Measurements from ENCODE around the gene ALKBH2.

Gene ALKBH2
- total RNA-seq = 5.6 to 14.5 reads per million in 2 donors

- peak; percentile 93 for DNase-seq
Measured at GRCh38 chr12:109093022-109093918, at the start of gene ALKBH2. Gene ALKBH2 (minus strand): TSS chr12:109093472. CDS start chr12:109092786, 686 bp downstream.

DNA sequence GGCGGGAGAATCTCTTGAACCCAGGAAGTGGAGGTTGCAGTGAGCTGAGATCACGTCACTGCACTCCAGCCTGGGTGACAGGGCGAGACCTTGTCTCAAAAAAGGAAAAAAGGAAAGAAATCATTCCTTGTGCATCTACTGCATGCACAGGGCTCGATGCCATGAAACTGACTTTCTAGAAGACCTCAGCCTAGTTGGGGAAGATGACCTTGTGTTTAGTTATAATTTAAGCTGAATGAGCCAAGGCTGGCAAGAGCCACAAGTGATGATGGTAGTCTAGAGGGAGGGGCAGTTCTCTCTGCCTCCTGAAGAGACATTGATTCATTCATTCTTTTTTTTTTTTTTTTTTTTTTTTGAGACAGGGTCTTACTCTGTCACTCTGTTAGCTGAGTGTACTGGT, 47.3 kb upstream of the ALKBH2 start:
- DNase-seq = no peak

- no peak for DNase-seq
Measured at GRCh38 chr12:109139791-109140190, 46.5 kb upstream of the ALKBH2 start.

DNA sequence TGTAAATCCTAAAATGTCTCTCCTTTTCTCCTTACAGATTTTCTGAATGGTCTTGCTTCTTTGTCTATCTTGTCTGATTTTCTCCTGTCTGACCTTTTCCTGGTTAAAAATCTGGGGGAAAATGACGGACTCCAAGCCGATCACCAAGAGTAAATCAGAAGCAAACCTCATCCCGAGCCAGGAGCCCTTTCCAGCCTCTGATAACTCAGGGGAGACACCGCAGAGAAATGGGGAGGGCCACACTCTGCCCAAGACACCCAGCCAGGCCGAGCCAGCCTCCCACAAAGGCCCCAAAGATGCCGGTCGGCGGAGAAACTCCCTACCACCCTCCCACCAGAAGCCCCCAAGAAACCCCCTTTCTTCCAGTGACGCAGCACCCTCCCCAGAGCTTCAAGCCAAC, 46.1 kb upstream of the ALKBH2 start:
- no peak for DNase-seq

- DNase-seq = no peak
Measured at GRCh38 chr12:109137055-109137454, 43.8 kb upstream of the ALKBH2 start.

DNA sequence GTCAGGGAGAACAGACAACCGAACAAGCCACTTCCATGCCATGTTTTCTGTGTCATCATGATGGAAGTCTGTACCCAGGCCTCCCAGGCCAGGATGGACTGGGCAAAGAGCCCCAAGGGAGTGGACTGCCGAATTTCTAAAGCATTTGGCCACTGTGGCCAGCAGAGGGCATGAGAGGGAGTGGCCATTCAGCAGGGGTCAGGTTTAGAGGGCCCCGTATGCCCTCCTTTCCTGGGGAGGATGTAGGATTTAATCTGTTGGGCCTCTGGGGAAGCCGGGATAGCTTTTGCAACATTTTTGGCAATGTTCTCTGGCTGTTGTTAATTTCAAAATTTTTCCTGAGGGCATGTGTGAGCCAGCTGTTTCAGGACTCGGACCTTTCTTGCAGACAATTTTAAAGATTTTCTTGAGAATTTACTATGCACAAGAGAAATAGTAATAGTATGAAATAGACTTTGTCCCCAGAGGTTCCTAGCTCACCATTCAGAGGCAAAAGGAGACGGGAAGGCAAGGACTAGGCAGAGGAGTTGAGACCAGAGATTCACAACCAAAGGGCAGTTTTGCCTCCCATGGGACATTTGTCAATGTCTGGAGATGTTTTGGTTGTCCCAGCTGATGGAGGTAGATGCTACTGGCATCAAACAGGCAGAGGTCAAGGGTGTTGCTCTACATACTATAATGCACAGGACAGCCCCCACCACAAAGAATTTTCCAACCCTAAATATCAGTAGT, 41.1 kb upstream of the ALKBH2 start:
- no peak for DNase-seq

DNA sequence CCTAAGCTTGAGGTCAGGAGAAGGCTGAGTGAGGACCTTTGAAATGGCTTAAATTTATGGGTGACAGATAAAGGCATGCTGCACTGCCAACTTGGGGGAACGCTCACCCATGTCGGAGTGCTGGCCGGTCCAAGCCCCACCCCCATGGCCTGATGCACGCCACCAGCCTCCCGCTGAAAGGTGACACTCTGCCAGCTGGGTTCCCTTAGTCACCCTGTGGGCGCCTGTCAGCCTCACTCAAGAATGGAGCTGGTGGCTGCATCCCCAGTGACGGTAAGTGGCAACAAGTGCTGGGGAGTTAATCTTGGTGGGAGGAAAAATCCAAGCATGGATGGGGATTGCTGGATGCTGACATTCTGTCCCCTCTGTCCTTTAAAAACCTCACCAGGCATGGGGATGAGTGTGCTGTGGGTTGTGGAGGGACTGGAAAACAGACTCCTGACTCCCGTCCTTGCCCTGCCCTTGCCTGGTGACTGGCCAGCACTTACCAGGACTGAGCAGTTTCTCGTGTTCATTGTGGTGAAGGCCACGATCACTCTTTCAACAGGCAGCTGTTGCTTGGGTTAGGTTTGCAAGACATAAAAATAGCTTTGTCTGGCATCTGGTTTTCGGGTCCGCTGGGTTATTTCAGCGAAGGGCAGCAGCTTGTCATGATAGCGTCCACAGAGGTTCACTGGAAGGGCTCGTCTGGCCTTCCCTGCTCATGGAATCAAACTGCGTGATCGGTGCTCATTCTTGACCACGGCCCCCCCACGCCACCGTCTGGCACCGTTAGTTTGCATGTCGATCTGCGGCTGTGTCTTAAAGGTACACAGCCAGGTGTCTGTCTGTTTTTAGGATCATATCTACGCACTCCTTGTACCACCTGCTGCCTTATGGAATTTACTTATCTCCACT, 38.1 kb upstream of the ALKBH2 start:
- no peak for DNase-seq

DNA sequence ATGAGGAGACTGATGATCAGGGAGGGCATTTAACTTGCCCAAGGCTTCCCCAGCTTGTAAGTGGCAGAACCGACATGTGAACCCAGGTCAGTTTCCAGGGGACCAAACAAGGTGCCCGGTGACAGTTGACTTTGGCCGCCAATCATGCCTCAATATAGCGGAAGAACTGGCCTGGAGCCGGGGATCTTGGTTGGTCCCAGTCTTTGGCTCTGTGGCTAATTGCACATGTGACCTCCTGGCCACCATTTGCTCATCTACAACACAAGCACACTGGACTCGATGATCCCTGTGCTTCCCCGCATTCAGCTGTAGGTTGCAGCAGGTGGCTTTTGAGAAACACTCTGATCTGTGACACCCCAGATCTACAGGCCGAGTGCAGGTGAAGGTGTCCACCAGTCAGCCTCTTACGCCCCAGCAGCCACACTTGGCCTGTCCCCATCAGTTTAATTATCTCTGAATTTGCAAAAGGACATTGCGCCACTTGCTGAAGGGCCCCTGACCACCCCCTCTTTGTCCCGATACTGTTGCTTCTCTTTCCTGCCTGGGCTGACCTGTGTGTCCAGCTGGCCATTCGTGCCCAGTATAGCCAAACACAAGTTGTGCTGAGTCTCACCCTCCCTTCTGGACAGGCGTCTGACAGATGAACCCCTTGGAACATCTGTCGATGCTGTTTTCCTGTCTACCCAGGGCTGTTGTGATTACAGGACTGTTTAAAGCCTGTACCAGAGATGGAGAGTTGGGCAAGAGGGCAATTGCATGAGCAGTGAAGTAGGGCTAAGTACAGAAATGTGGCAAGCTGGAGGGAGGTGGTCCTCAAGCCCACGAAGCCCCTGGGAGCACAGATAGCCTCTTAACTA, 37.3 kb upstream of the ALKBH2 start:
- no peak for DNase-seq

DNA sequence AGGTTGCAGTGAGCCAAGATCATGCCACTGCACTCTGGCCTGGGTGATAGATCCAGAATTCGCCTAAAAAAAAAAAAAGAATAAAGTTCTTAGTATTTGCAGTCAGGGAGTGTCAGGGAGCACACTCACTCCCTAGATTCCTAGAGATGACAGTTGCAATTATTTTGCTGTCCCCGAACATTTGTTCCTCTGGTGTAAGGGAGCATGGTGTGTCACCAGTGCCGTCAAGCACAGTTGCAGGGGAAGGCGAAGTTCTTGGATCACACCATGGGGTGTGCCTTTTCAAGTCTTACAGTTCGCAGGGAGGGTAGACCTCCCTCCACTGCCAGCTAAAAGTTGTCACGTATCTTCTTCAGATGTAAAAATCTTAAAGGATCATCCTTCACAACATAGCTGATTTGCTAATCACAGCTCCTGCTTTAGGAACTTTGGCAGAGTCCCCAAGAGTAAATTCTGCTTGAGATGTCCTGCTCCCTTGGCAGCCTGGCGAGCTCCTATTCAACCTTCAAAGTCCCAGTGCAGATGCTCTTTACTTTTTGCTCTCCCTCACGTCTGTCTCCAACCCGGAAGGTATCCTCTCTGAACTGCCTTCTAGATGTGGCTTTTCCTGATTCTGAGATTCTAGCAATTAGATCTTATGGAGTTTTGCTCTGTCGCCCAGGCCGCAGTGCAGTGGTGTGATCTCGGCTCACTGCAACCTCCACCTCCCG, 34.4 kb upstream of the ALKBH2 start:
- DNase-seq = no peak

DNA sequence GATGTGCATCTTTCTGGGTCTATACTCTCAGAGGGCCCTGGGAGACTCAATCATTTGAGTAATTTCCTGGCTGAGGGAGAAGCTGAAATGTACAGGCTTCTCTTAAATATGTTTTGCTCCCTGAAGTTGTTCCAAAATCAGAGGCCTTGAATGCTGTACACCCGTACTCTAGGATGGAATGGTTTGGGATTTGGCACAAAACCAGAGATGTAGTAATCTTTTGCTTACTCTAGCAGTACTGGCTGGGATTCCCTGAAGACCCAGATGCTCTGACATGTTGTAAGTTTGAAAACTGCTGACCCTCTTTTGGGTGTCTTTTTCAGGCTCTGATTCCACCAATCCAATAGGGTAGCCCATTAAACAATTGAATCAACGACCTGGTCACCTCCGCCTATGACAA, 33.5 kb upstream of the ALKBH2 start:
- DNase-seq = no peak

DNA sequence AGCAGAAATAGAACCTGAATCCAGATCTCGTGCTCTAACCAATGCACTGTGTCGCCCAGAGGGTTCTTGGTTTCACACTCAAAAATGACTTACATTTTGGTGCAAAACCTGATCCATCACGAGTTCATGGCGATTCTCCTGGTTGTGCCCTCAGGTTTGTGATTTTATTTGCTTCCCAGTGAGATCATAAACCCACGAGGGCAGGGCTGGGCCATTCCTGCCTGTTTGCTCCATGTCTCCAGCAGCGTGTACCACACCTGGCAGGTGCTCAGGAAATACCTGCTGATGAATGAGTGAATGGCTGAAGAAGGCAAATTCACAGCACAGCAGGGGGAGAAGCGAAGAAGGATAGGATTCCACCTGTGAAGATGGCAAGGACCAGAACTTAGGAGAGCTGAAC, 32.5 kb upstream of the ALKBH2 start:
- DNase-seq = no peak

DNA sequence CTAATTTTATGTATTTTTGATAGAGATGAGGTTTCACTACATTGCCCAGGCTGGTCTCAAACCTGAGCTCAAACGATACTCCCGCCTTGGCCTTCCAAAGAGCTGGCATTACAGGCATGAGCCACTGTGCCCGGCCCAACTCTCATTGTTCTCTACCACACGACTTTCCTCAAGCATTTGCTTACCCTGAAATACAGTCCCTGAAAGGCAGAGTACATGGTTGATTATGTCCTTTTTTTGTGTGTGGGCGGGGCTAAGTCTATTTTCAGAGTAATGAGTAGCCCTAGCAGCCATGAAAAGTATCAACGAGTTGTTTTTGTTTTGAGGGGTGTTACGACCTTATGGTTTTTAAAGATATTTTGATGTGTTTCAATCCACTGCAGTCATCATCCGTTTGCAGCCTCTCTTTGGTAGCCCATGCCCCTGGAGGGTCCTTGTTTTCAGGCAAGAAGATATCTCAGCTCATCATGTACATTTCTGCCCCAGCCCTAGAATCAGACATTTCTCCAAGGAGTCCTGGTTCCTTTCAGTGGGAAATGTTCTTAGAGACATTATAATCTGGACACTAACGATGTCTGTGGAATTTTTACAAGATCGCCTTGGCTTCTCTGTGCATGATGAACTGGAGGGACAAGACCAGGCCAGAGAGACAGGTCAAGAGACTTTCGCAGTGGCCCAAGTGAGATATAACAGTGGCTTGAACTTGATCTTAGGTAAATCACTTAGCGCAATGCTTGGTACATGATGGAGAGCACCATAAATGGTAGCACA, 31.8 kb upstream of the ALKBH2 start:
- no peak for DNase-seq

- DNase-seq = no peak
Measured at GRCh38 chr12:109121346-109121880, 28.1 kb upstream of the ALKBH2 start.

DNA sequence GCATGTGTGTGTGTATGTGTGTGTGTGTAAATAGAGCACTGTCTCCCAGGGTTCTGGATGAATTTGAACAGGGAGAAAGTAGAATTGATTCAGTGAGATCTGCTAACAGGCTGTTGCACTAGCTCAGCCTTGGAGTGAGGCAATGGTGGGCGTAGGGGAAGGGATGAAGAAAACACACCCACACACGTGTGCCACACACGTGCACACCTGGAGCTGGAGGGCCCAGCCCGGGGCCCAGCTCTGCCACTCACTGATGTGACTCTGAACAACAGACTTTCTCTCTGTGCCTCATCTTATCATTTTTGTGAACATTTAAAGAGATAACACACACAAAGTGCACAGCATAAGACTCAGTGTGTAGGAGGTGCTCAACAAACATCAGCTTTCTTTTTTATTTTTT, 27.3 kb upstream of the ALKBH2 start:
- no peak for DNase-seq

- no peak for DNase-seq
Measured at GRCh38 chr12:109120095-109120494, 26.8 kb upstream of the ALKBH2 start.

DNA sequence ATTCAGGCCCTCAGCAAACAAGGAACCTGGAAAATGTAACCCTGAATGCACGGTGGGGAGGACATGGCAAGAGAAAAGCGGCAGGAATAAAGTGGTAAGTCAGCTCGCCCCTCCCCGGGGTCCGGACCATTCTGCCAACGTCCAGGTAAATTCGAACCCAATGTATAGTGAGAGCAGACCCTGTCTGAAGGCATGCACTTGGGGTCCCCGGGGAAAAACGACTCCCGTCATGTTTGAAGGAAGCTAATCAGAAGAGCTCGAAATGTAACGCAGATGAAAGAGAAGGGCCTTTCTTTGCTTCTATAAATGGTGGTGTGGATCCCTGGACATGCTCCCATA, 23.3 kb upstream of the ALKBH2 start:
- no peak for DNase-seq

DNA sequence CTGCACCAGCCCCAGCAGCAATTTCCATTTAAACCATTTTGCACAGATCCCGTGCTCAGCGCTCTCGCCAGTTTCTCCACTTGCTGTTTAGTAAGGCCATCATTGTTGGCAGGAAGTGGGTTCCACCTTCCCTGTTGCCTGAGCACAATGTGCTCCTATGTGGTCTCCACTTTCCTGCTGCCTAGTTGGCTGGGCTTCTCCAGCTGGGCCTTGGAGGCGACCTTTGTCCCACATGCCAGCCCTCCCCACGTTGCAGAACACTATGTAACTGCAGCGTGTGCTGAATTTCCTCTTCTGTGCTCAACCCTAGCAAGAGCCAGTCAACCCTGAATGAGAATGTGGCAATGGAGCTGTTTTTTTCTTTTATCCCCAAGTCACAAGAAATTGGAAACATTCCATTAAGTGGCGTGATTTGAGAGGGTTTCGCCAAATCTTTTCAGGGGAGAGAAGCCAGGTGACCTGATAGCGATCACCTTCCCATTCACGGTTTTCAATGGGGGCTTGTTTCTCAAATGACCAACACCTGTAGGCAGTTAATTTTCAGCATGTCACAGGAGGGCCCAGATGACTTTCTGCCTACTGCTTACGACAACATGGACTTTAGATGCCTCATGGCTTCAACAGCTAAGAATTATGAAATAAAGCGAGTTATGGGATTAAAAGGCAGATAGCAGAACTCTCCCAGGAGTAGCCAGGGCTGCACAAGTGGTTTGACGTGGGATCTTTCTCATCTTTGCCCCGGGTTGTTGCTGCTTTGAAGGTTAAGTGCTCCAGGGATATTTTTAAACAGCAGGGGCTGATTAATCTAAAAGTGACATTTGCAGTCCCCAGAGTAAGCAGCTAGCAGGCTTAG, 22.7 kb upstream of the ALKBH2 start, which contains the start of gene ACACB:
TSS of gene ACACB (plus strand) at position 830 of the 853 bp plus-strand sequence. CDS start 22,819 bp downstream, outside the sequence.
- no peak for DNase-seq

GRCh38 chr12:109115404-109115757, 22.1 kb upstream of the ALKBH2 start:
- DNase-seq = no peak

DNA sequence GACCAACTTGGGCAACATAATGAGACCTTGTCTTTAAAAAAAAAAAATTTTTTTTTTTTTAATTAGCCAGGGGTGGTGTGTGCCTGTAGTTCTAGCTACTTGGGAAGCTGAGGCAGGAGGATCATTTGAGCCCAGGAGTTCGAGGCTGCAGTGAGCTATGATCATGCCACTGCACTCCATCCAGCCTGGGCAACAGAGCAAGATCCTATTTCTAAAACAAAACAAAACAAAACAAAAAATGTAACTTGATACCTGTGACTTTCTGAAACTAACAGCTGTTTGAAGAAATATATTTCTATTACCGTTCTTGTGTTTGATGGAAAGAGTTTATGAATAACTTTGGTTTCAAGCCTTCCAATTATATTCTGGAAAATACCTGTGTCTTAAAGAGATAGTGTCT, 21.4 kb upstream of the ALKBH2 start:
- no peak for DNase-seq
